Right lobe of liver (tissue), 6 donors: Measurements from ENCODE around the gene EYA2. TPM values are rescaled to one million over a fixed set of nuclear protein-coding genes. Genes with fewer than 3 reads are reported as not detected.

Source experiments
- ATAC-seq, 4 donors: fragments of 200-7000 bp; cut with Tn5 transposase; one replicate each; pipeline ENCODE4 v1.9.1; 2020; ENCODE audit warnings: mild to moderate bottlenecking in 4 of 4, moderate library complexity in 4 of 4
- DNase-seq, 3 donors: peaks; one replicate each; pipeline ENCODE4 v3.0.0-alpha.2; 2020
- H3K27ac ChIP-seq, 3 donors: fragments of 200-600 bp; one replicate each; pipeline ENCODE4 v1.8.0; 2022
- H3K27me3 ChIP-seq, 2 donors: fragments of 200-600 bp; one replicate each; pipeline ENCODE4 v1.8.0; 2022
- H3K36me3 ChIP-seq, 4 donors: fragments of 200-600 bp; sonication (generic) in 1 of 4; one replicate each; pipeline versions ENCODE4 v1.5.1 to v1.8.0; 2017 to 2022; ENCODE audit warnings: control low read depth in 1 of 4
- H3K4me1 ChIP-seq, 4 donors: fragments of 200-600 bp; sonication (generic) in 1 of 4; one replicate each; pipeline versions ENCODE4 v1.5.1 to v1.8.0; 2017 to 2022; ENCODE audit warnings: control low read depth in 1 of 4
- H3K4me3 ChIP-seq, 3 donors: fragments of 200-600 bp; one replicate each; pipeline ENCODE4 v1.8.0; 2022
- H3K9me3 ChIP-seq, 4 donors: fragments of 200-600 bp; sonication (generic) in 1 of 4; one replicate each; pipeline versions ENCODE4 v1.5.1 to v1.8.0; 2017 to 2022; ENCODE audit warnings: control low read depth in 1 of 4
- POLR2A ChIP-seq: fragments of 450-650 bp; IDR thresholded peaks from one replicate; pipeline ENCODE4 v1.6.1; 2017; ENCODE audit warnings: antibody characterized with exemption, mild to moderate bottlenecking
- WGBS: methylation state at CpG from one replicate; pipeline ENCODE4 v1.1.6; 2018; ENCODE audit warnings: low coverage, low lambda C conversion rate; ENCODE audit not compliant: insufficient coverage; ENCODE audit errors: missing lambda C conversion rate; 5-methylcytosine and 5-hydroxymethylcytosine counted together
- intact Hi-C, 2 donors: fragments of 100-400 bp; cut with DNase I; formaldehyde crosslinking; loops; one replicate each; pipeline versions ENCODE4 v1.11.2 to v1.14.1; 2022
- total RNA-seq, 6 experiments: library from RNA; depleted of rRNA in 2 of 6; stranded (reverse); fragments of >200 nt in 2 of 6; fragmentation: NEBNext Ultra II Directional in 3 of 6; extraction: Animal tissue kit (Norgen Biotek cat#: 25700) in 3 of 6; gene quantifications; one replicate each; pipeline versions ENCODE4 v1.1.0 to v1.2.4, GENCODE V29; 2016 to 2023
- TF ChIP-seq, protein P1 (sequence below), 4 donors: fragments of 200-600 bp in 3 of 4; fragments of 450-650 bp in 1 of 4; IDR thresholded peaks; one replicate each; pipeline versions ENCODE4 v1.5.1 to v1.8.0; 2016 to 2022; ENCODE audit warnings: antibody characterized with exemption in 4 of 4, mild to moderate bottlenecking in 2 of 4
- donor health status: DM: no; HTN: yes; CAD: no.
- donor health status: DM: no; HTN: no; CAD: no.
- donor health status: DM: no; HTN: no; CAD: no.
- donor health status: DM: no; HTN: yes; CAD: no.
- donor health status: DM: no; HTN: yes; CAD: no.

The EYA2 gene
- total RNA-seq, 6 experiments from 2014 or later: 0.12 to 3.0 (median 0.49) TPM

DNA sequence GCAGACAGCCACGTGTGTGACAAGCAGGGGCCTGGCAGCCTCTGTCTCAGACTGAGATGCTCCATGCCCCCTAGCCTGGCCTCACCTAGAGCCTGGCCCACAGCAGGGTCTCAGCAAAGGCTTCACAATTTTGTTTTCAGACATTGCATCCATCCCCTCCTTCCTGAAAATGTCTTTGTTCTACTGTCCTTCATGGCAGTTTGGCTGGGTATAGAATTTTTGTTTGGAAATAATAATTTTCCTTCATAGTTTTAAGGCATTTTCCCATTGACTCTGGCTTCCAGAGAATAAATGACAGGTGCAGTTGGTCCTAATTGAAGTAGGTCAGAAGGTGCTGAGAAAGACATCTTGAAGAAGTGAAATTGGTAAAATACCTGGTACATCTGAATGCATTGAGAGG is 216.2 kb downstream of the EYA2 start:
- H3K9me3 ChIP-seq: peaks cover 0 to 8% (median 0%) of the 10 kb centered on the region in 4 donors
- no peak overlapping the region for H3K4me3 ChIP-seq
- ATAC-seq (no peak), DNase-seq (no peak)
- no CpG with 5 or more reads among the region's 1 CpG for WGBS
- no peaks in the 10 kb centered on the region for H3K36me3 ChIP-seq
- H3K27me3 ChIP-seq: no peaks in the 10 kb centered on the region
- no peak for TF ChIP-seq POLR2A
- TF ChIP-seq, protein P1, sequence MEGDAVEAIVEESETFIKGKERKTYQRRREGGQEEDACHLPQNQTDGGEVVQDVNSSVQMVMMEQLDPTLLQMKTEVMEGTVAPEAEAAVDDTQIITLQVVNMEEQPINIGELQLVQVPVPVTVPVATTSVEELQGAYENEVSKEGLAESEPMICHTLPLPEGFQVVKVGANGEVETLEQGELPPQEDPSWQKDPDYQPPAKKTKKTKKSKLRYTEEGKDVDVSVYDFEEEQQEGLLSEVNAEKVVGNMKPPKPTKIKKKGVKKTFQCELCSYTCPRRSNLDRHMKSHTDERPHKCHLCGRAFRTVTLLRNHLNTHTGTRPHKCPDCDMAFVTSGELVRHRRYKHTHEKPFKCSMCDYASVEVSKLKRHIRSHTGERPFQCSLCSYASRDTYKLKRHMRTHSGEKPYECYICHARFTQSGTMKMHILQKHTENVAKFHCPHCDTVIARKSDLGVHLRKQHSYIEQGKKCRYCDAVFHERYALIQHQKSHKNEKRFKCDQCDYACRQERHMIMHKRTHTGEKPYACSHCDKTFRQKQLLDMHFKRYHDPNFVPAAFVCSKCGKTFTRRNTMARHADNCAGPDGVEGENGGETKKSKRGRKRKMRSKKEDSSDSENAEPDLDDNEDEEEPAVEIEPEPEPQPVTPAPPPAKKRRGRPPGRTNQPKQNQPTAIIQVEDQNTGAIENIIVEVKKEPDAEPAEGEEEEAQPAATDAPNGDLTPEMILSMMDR (IDR thresholded peaks at IDR 0.05): no peak
- no peak overlapping the region for H3K27ac ChIP-seq
- intact Hi-C loops: no loop called here
- no peaks in the 10 kb centered on the region for H3K4me1 ChIP-seq

DNA sequence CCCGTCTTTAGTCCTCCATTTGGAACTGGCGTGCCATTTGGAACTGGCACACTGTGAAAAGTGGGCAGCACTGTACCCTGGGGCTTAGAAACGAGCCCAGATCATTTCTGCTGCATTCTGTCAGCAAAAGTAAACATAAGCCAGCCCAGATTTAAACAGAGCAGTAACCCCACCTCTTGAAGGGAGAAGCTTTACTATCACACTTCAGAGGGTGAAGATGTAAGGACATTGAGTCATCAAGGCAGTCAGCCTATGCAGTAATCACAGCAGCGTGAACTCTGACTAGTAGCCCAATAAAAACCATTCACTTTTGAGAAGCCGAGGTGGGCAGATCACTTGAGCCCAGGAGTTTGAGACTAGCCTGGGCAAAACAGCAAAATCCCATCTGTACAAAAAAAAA is 216.9 kb downstream of the EYA2 start:
- Histone ChIP-seq H3K9me3 (peaks cover 0 to 8% (median 0%) of the 10 kb centered on the region in 4 donors), H3K36me3 (no peaks in the 10 kb centered on the region), H3K27ac (no peak overlapping the region), H3K27me3 (no peaks in the 10 kb centered on the region), H3K4me1 (no peaks in the 10 kb centered on the region), H3K4me3 (no peak overlapping the region)
- 50% methylated on average over 3 of the region's 5 CpGs for WGBS
- ATAC-seq (no peak), DNase-seq (no peak)
- TF ChIP-seq, protein P1 (IDR thresholded peaks at IDR 0.05): no peak
- intact Hi-C loops: no loop called here

DNA sequence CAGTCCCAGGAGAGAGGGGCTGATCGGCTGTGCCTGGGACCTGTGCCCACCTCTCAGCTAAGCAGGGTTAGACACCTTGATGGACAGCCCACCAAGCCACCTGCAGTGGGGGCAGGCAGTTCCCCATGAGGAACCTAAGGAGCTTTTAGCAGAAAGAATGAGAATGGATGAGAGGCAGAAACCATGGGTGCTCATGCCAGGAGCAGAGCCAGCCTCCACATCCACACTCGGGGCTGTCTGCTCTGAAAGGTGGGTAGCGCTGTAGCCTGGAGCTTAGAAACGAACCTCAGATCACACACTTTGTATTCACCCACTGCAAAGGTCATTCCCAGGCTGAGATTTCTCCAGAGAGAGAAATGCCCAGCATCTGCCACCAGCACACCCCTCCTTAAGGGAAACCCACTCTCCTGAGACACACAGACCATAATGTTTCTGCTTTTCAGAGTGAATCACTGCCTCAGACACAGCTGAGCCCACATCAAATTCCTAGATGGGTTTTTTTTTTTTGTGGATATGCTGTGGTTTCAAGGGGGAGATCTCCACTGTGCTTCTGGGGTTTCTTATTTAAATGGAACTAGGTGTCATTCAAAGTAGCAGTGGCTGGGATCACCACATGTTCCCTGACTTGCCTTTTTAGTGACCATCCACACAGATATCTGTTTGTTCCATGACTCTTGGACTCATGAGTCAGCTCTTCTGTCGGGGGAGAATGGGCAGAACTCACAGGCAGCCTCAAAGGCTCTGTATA is 218.9 kb downstream of the EYA2 start:
- WGBS: 31% methylated on average over 1 of the region's 5 CpGs
- Histone ChIP-seq H3K36me3 (no peaks in the 10 kb centered on the region), H3K4me1 (no peaks in the 10 kb centered on the region), H3K27me3 (no peaks in the 10 kb centered on the region), H3K9me3 (peaks cover 0 to 8% (median 0%) of the 10 kb centered on the region in 4 donors), H3K27ac (no peak overlapping the region), H3K4me3 (no peak overlapping the region)
- no peak for ATAC-seq
- intact Hi-C loops: no loop called here
- DNase-seq: no peak
- no peak for TF ChIP-seq POLR2A
- TF ChIP-seq, protein P1 (IDR thresholded peaks at IDR 0.05): no peak

DNA sequence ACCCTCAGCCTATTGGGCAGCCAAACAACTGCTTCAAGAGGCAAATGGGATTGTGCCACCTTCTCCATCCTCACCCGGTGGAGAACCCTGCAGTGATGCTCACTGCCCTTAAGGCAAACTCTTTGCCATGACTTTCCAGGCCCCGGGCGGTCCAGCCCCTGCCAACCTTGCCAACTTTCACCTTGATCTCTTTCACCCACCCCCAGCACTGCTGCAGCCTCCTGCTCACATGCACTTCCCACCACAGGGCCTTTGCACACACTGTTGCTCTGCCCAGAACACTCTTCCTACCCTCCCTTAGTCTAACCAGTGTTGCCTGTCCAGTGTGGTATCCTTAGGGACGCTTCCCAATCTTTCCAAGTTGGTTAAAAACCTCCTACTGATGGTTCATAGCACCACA is 221.1 kb downstream of the EYA2 start:
- Histone ChIP-seq H3K9me3 (peaks cover 0 to 5% (median 0%) of the 10 kb centered on the region in 4 donors), H3K4me1 (no peaks in the 10 kb centered on the region), H3K27ac (no peak overlapping the region), H3K36me3 (no peaks in the 10 kb centered on the region), H3K4me3 (no peak overlapping the region), H3K27me3 (no peaks in the 10 kb centered on the region)
- ATAC-seq (no peak), DNase-seq (no peak)
- intact Hi-C loops: no loop called here
- TF ChIP-seq POLR2A: no peak
- TF ChIP-seq, protein P1 (IDR thresholded peaks at IDR 0.05): no peak
- WGBS: 83% methylated on average over 3 of the region's 4 CpGs
